HAP-1 (cell line): Measurements from ENCODE around the gene CENPX.
A peak's percentile ranks its signal among the peaks of the same experiment; 100 is the strongest.
"Not testable (repeated sequence)": the region's sequence is repeated elsewhere in the genome, so short reads cannot be mapped to it uniquely, and the experiment has no call there.

Experiments
- DNase-seq, 2 experiments: peaks; one replicate each; pipeline ENCODE4 v3.0.0-alpha.2; 2016 to 2020; ENCODE audit warnings: low spot score in 2 of 2
- H3K27me3 ChIP-seq: fragments of 250-450 bp; sonication (Bioruptor Pico); 2 replicates; pipeline ENCODE4 v1.5.1; 2020; ENCODE audit warnings: low read depth, mild to moderate bottlenecking, moderate library complexity
- H3K36me3 ChIP-seq: fragments of 250-450 bp; sonication (Bioruptor Pico); replicated peaks from 2 replicates; pipeline ENCODE4 v1.5.1; 2020; ENCODE audit warnings: mild to moderate bottlenecking
- H3K4me1 ChIP-seq: fragments of 250-450 bp; sonication (Bioruptor Pico); 2 replicates; pipeline ENCODE4 v1.5.1; 2020; ENCODE audit warnings: mild to moderate bottlenecking
- H3K4me3 ChIP-seq: fragments of 250-450 bp; sonication (Bioruptor Pico); 2 replicates; pipeline ENCODE4 v1.5.1; 2020; ENCODE audit warnings: mild to moderate bottlenecking, moderate library complexity
- H3K9me3 ChIP-seq: fragments of 250-450 bp; sonication (Bioruptor Pico); 2 replicates; pipeline ENCODE4 v1.5.1; 2020; ENCODE audit warnings: mild to moderate bottlenecking, moderate library complexity
- in situ Hi-C: fragments of 300-500 bp; cut with MboI; formaldehyde crosslinking; loops from 3 replicates; pipeline ENCODE4 v1.14.3; 2020; ENCODE audit warnings: low sequenced_read_pairs, inconsistent platforms, mixed read lengths

Gene CENPX

GRCh38 chr17:81992306-81993102 is 30.2 kb downstream of the CENPX start:
- Histone ChIP-seq H3K9me3 (no peaks in the 10 kb centered on the region), H3K27me3 (no peaks in the 10 kb centered on the region), H3K4me3 (no peak overlapping the region), H3K4me1 (no peaks in the 10 kb centered on the region), H3K36me3 (no peaks in the 10 kb centered on the region; the same call in 1 of the 2 replicates)
- no peak for DNase-seq
- in situ Hi-C loops, result no loop called here

DNA sequence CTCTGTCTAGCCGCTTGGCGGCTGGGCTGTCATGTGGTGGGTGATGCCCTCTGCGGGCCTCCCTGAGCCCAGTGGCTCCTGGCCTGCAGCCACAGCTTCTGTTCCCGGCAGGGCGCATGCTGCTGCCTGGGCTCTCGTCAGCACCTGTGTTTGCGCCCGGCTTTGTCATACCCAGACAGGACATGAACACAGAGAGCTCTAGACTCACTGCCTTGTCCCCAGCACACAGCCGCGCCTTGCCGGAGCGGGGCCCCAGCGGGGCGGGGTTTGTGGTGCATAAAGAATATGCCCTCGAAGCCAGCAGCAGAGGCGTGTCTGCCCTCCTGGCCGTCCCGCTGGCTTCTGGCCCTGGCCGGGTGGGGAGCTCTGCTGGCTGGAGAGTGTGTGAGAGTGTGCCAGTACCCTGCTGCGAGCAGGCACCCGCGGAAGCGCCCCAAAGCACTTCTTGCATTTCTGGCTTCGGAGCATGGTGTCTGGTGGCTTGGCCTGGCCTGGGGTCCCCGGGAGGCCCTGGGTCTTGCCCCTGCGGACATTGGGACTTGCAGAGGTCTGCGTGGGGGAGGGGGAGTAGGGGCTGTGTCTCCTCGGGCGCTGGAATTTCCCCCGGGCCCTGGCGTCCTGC is 30.9 kb downstream of the CENPX start:
- no peaks in the 10 kb centered on the region; the same call in 1 of the 2 replicates for H3K36me3 ChIP-seq
- in situ Hi-C loops, result no loop called here
- H3K4me3 ChIP-seq, result no peak overlapping the region
- DNase-seq, result peak in 1 of 2 experiments; percentile 55
- no peaks in the 10 kb centered on the region for H3K9me3 ChIP-seq
- H3K27me3 ChIP-seq, result no peaks in the 10 kb centered on the region
- no peaks in the 10 kb centered on the region for H3K4me1 ChIP-seq

GRCh38 chr17:81990836-81991683 is 31.6 kb downstream of the CENPX start:
- H3K9me3 ChIP-seq, result no peaks in the 10 kb centered on the region
- DNase-seq, result no peak
- in situ Hi-C loops, result no loop called here
- H3K4me3 ChIP-seq, result no peak overlapping the region
- H3K27me3 ChIP-seq, result no peaks in the 10 kb centered on the region
- H3K4me1 ChIP-seq, result no peaks in the 10 kb centered on the region
- no peaks in the 10 kb centered on the region; the same call in 1 of the 2 replicates for H3K36me3 ChIP-seq

DNA sequence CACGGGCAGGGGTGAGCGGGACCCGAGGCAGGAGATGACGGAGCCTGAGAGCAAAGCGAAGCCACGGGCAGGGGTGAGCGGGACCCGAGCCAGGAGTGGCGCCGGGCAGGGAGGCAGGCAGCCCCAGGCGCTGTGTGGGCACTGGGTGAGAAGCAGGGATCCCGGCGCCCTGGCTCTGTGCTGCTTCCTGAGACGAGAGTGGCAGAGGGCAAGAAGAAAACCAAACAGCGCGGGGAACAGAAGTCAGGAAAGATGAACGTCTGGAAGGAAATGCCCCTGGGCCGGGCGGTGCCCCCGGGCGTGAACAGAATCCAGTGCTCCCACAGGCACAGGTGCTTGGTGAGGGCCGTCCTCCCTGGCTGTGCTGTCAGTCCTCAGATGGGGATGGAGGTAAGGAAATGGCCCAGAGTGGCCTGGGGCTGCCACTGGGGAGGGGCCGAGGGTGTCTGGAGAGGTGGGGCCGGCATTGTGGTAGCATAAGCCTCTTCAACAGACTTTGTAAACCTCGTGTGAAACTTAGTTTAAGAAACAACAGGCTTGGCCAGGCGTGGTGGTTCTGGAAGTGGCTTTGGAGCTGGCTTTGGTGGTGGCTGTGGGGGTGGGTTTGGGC is 35.4 kb downstream of the CENPX start:
- Histone ChIP-seq H3K4me3 (no peak overlapping the region), H3K36me3 (peaks cover 14% of the 10 kb centered on the region), H3K4me1 (no peaks in the 10 kb centered on the region), H3K27me3 (no peaks in the 10 kb centered on the region), H3K9me3 (no peaks in the 10 kb centered on the region)
- no peak for DNase-seq
- in situ Hi-C loops, result no loop called here

DNA sequence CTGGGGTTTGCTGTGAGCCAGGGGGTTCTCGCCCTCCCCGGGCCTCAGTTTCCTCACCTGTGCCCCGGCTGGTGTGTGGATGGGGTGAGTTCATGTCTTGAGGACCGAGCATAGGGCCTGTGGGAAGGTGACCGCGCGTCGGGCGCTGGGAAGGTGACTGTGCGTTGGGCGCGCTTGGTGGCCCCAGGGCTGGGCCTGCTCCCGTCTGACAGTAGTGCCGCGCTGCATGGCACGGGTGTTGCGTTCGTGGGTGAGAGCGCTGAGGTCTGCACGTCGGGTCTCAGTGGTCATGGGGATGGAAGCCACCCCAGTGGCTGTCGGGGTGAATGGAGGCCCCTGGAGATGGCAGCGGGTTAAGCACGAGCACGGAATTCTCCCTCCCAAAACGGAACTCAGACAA is 36.1 kb downstream of the CENPX start:
- no peak overlapping the region for H3K4me3 ChIP-seq
- H3K4me1 ChIP-seq, result no peaks in the 10 kb centered on the region
- no peak for DNase-seq
- in situ Hi-C loops, result no loop called here
- no peaks in the 10 kb centered on the region for H3K9me3 ChIP-seq
- H3K36me3 ChIP-seq, result peaks cover 14% of the 10 kb centered on the region
- no peaks in the 10 kb centered on the region for H3K27me3 ChIP-seq

- Histone ChIP-seq H3K9me3 (no peaks in the 10 kb centered on the region), H3K4me1 (no peaks in the 10 kb centered on the region), H3K4me3 (no peak overlapping the region), H3K36me3 (peaks cover 22% of the 10 kb centered on the region), H3K27me3 (no peaks in the 10 kb centered on the region)
- in situ Hi-C loops, result no loop called here
- no peak for DNase-seq
Observed at GRCh38 chr17:81984773-81985410, 37.8 kb downstream of the CENPX start.

DNA sequence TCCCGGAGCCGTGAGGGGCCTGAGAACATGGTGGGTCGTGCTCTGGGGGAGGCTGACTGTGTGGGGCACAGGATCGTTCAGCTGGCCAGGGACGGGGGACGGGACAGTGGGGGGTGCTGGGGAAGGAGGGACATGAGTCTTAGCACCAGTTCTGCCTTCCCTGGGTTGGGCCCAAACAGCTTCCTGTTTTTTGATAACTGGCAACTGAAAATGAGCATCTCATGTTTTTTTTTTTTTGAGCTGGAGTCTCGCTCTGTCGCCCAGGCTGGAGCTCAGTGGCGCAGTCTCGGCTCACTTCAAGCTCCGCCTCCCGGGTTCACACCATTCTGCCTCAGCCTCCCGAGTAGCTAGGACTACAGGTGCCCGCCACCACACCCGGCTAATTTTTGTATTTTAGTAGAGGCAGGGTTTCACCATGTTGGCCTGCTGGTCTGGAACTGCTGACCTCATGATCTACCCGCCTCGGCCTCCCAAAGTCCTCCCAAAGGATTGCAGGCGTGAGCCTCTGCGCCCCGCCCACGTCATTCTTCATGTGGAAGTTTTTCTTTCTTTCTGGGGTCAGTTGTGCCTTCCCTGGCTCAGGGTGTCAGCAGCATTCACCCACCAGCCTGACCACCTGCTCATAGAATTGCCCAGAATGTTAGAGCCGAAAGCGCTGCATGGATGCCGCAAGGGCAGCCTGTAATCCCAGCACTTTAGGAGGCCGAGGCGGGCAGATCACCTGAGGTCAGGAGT is 38.9 kb downstream of the CENPX start:
- Histone ChIP-seq H3K4me3 (no peak overlapping the region), H3K9me3 (no peaks in the 10 kb centered on the region), H3K27me3 (no peaks in the 10 kb centered on the region), H3K36me3 (peaks cover 27% of the 10 kb centered on the region), H3K4me1 (no peaks in the 10 kb centered on the region)
- in situ Hi-C loops, result no loop called here
- DNase-seq, result no peak

DNA sequence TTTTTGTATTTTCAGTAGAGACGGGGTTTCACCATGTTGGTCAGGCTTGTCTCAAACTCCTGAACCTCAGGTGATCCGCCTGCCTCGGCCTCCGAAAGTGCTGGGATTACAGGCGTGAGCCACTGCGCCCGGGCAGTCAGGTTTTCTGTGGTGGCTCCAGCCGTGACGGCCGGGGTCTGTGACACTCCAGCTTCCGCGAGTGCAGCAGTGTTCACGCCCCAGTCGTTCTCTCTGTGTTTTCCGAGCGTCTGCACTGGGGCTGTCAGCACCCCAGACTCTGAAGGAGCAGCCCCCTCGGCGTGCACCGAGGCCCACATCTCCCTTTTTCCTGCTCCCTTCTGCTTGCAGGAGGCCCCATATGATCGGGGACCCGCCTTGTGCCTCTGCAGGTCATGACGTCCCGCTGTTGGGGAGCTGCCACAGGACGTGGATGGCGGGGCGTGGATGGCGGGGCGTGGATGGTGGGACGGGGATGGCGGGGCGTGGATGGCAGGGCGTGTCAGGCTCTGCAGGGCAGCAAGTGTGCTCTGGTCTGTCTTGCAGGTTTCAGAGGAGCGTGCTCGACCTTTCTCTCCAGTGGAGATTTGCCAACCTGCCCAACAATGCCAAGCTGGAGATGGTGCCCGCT is 39.6 kb downstream of the CENPX start:
- Histone ChIP-seq H3K27me3 (no peaks in the 10 kb centered on the region), H3K4me1 (no peaks in the 10 kb centered on the region), H3K4me3 (no peak overlapping the region), H3K9me3 (no peaks in the 10 kb centered on the region), H3K36me3 (peaks cover 27% of the 10 kb centered on the region)
- DNase-seq, result no peak
- in situ Hi-C loops, result no loop called here

DNA sequence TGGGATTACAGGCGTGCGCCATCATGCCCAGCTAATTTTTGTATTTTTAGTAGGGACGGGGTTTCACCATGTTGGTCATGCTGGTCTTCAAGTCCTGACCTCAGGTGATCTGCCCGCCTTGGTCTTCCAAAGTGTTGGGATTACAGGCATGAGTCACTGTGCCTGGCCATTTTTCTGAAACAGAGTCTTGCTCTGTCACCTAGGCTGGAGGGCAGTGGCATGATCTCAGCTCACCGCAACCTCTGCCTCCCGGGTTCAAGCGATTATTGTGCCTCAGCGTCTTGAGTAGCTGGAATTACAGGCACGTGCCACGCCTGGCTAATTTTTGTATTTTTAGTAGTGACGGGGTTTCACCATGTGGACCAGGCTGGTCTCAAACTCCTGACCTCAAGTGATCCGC is 41.2 kb downstream of the CENPX start:
- H3K4me3 ChIP-seq, H3K27me3 ChIP-seq, in situ Hi-C loops, DNase-seq, H3K4me1 ChIP-seq, H3K9me3 ChIP-seq: not testable (repeated sequence)
- peaks cover 27% of the 10 kb centered on the region for H3K36me3 ChIP-seq

DNA sequence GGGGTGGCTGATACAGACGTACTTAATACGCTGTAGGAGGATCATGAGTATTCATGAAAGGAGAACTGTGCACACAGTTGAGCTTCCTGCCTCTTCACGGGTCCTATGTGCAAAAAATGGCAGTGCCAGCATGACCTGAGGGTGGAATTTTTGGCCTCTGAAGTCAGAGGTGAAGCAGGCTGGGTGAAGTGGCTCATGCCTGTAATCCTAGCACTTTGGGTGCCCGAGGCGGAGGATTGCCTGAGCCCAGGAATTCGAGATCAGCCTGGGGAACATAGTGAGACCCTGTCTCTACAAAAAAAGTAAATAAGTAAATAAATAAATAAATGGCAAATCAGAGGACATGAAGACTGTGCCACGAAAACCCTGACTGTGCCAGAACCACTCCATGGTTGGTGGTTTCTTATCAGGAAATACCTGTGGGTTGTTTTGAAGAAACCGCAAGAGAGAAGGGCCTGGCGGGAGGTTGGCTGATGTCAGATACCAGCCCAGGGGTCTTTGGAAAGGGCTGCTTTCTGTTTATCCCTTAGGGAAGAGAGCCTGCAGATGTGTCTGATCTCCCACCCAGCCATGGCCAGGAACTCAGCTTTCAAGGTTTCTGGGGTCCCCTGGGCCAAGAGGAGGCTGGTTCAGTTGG is 41.9 kb downstream of the CENPX start:
- Histone ChIP-seq H3K36me3 (peaks cover 27% of the 10 kb centered on the region), H3K4me1 (peaks cover 6% of the 10 kb centered on the region), H3K4me3 (no peak overlapping the region), H3K27me3 (no peaks in the 10 kb centered on the region), H3K9me3 (no peaks in the 10 kb centered on the region)
- no peak for DNase-seq
- in situ Hi-C loops, result no loop called here

- in situ Hi-C loops, result no loop called here
- no peak for DNase-seq
- no peaks in the 10 kb centered on the region for H3K9me3 ChIP-seq
- H3K4me3 ChIP-seq, result no peak overlapping the region
- peaks cover 20% of the 10 kb centered on the region for H3K36me3 ChIP-seq
- H3K4me1 ChIP-seq, result peaks cover 6% of the 10 kb centered on the region
- H3K27me3 ChIP-seq, result no peaks in the 10 kb centered on the region
Observed at GRCh38 chr17:81980122-81980521, 42.6 kb downstream of the CENPX start.
